GM04503 (cell line): Measurements from ENCODE around the gene SLC37A3.
"Not testable (repeated sequence)": the region's sequence is repeated elsewhere in the genome, so short reads cannot be mapped to it uniquely, and the experiment has no call there.

Experiments used
- DNase-seq: peaks from one replicate; pipeline ENCODE4 v3.0.0-alpha.2; 2012; ENCODE audit warnings: low read depth

SLC37A3 gene, protein sequence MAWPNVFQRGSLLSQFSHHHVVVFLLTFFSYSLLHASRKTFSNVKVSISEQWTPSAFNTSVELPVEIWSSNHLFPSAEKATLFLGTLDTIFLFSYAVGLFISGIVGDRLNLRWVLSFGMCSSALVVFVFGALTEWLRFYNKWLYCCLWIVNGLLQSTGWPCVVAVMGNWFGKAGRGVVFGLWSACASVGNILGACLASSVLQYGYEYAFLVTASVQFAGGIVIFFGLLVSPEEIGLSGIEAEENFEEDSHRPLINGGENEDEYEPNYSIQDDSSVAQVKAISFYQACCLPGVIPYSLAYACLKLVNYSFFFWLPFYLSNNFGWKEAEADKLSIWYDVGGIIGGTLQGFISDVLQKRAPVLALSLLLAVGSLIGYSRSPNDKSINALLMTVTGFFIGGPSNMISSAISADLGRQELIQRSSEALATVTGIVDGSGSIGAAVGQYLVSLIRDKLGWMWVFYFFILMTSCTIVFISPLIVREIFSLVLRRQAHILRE

DNA sequence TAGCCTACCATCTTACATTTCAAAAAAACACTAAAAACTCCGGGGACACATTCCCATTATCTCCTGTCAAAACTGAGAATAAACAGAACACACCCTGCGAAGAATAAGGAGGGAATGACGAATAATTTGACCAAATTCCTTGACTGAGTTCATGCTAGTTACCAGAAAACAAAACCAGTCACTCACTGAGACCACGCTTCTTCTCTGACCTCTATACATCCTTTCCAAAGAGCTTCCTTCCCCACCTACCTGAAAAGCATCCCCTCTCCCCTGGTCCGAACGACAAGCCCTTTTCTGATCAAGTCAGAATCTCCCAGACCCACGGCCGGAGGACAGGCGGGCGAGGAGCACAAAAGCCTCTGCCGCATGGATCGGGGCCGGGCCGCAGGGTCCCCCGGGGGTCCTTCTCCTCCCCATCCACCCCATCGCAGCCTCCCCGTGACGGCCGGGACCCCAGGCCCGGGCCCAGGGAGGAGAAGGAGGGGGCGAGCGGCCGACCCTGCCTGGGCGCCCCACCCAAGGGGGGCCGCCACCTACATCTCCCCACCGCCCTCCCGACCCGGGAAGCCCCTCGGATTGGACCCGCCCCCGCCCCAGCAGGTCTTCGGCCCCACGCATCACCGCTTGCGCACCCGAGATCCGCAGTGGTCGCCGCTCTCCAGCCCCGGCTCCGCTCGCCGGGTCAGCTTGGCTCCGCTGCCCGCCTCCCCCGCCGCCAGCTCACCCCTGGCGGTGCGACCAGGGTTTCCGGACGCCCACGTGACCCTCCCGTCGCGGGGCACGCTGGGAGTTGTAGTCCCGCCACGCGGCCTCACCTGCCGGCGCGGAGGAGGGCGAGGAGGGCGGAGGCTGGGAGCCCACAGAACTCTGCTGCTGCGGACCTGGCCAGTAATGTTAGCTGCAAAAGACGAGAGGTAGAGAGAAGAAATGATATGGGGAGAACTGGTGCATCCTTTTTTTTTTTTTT is at the start of gene SLC37A3:
Gene SLC37A3, minus strand, starts transcription at position 747 of the 967 bp plus-strand sequence. CDS start 16,004 bp downstream, outside the sequence.
- DNase-seq = peak; percentile 39

GRCh38 chr7:140447841-140448240 is 49.5 kb upstream of the SLC37A3 start:
- no peak for DNase-seq

- no peak for DNase-seq
Observed at GRCh38 chr7:140446467-140446866, 48.1 kb upstream of the SLC37A3 start.

DNA sequence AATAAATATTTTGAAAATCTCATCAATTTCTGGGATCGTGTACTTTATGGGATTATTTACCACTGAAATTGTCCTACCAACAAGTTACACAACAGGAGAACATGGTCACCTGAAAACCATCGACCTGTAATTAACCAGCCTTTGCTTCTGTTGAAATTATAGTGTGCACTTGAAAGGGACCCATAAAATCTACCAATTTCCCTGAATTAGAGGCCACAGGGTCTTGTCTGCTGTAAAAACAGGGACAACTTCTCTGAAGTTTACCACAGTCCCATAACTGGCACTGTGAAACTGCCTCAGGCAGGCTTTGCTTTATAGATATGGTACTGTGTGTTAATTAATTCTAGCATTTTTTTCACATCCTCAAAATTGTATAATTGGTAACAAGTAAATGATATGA is 43.2 kb upstream of the SLC37A3 start:
- no peak for DNase-seq

- DNase-seq = no peak
Observed at GRCh38 chr7:140440593-140440992, 42.3 kb upstream of the SLC37A3 start.

DNA sequence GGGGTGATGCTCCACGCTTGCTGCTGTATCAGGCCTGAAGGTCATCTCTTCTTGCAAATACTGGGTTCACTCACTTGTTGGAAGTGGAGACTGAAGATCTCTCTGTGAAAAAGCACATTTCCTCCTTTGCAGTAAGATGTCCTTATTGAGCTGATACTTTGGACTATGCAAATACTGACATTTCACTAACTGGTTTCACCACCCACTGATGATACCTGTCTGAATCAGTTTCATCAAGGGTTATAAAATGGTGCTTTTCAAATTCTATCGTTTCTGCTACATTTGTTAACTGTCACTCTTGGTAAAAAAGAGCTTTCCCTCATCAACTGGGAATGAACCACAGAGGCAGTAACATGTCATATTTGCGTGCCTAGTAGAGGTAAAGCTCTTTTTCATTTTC is 41.0 kb upstream of the SLC37A3 start:
- no peak for DNase-seq

- DNase-seq = no peak
Observed at GRCh38 chr7:140435252-140435895, 37.0 kb upstream of the SLC37A3 start.

DNA sequence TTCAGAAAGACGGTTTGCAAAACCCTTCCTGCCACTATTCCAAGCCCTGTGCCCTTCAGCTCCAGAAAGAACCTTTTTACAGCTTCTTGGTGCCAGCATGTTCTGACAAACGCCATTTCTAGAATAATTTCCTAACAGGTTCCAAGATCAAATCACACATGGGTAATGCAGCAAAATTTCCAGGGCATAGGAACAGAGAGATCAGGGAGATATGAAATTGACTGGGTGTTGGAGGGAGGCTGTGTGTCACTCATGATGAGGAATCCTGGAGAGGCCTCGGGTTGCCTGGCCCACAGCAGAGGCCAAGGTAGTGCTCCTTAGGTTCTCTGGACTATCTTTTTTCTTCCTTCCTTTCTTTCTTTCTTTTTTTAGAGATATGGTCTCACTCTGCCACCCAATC is 35.1 kb upstream of the SLC37A3 start:
- DNase-seq = no peak

DNA sequence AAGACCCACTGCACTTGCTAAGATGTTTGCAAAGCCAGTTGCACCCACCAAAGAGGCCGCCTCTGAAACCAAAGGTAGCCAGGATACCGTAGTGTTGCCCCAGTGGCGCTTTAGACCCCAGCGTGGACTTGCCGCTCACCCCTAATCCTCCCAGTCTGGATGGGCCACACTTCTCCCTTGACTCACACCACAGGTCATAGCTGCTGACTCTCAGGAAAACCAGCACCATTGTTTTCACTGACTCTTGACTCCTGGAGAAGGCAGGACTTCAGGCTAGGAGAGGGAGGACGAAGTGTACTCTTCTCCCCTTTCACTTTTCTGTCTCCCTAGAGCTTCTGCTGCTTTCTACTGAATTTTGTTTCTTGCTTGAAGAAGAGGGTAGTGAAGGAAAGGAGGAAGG is 27.8 kb upstream of the SLC37A3 start:
- no peak for DNase-seq

DNA sequence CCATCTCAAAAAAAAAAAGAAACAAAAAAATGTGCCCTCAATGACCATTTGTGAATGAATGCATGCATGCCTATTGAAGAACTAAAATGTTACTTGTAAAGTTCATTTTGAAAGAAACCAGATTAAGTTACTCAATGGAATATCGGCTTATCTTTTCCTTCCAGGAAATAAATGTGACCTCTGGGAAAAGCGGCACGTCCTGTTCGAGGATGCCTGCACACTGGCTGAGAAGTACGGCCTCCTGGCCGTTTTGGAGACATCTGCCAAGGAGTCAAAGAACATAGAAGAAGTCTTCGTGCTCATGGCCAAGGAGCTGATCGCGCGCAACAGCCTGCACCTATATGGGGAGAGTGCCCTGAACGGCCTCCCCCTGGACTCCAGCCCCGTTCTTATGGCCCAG is 27.4 kb upstream of the SLC37A3 start:
- DNase-seq = no peak

DNA sequence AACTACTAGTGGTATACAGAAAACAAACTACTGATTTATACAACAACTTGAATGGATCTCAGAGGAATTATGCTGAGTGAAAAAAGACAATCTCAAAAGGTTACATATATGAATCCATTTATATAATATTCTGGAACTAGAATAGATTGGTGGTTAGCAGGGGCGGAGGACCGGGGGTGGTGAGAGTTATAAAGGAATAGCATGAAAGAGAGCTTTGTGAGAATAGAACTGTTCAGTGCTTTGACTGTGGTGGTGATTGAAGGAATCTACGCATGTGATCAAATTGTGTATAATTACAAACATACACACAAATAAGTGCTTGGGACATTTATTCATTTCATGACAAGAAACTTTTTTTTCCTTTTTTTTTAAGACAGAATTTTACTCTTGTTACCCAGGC is 25.2 kb upstream of the SLC37A3 start:
- no peak for DNase-seq

- no peak for DNase-seq
Observed at GRCh38 chr7:140421521-140421920, 23.2 kb upstream of the SLC37A3 start.

GRCh38 chr7:140418653-140419052 is 20.3 kb upstream of the SLC37A3 start:
- no peak for DNase-seq

DNA sequence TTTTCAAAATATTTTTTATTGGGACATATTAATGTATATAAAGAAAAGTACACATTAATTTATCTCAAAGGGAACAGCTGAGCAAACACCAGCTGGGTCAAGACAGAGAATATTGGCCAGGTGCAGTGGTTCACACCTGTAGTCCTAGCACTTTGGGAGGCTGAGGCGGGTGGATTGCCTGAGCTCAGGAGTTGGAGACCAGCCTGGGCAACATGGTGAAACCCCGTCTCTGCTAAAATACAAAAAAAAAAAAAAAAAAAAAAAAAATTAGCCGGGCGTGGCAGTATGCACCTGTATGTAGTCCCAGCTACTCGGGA is 19.8 kb upstream of the SLC37A3 start:
- DNase-seq = not testable (repeated sequence)

GRCh38 chr7:140417456-140418155 is 19.3 kb upstream of the SLC37A3 start:
- DNase-seq = no peak

DNA sequence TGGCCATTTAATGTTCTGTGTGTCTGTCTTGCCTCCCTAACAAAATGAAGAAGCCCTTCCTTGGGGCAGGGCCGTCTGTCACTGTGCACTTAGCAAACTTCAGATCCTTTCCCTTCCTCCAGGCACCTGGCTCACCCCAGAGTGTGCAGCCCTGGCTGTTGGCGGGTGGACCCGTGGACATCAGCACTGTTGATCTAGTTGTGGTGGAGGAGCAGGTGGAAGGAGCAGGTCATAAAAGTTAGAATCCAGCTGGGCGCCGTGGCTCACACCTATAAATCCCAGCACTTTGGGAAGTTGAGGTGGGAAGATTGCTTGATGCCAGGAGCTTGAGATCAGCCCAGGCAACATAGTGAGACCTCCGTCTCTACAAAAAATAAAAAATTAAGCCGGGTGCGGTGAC is 18.2 kb upstream of the SLC37A3 start:
- DNase-seq = no peak

DNA sequence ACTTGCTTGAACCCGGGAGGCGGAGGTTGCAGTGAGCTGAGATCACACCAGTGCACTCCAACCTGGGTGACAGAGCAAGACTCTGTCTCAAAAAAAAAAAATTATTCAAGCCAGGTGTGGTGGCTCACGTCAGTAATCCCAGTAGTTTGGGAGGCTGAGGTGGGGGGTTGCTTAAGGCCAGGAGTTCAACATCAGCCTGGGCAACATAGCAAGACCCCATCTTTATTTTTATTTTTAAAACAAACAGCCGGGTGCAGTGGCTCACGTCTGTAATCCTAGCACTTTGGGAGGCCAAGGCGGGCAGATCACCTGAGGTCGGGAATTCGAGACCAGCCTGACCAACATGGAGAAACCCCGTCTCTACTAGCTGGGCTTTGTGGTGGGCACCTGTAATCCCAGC is 17.5 kb upstream of the SLC37A3 start:
- DNase-seq = not testable (repeated sequence)

GRCh38 chr7:140415361-140415760 is 17.0 kb upstream of the SLC37A3 start:
- no peak for DNase-seq

GRCh38 chr7:140404565-140405065 is 6.3 kb upstream of the SLC37A3 start:
- no peak for DNase-seq

DNA sequence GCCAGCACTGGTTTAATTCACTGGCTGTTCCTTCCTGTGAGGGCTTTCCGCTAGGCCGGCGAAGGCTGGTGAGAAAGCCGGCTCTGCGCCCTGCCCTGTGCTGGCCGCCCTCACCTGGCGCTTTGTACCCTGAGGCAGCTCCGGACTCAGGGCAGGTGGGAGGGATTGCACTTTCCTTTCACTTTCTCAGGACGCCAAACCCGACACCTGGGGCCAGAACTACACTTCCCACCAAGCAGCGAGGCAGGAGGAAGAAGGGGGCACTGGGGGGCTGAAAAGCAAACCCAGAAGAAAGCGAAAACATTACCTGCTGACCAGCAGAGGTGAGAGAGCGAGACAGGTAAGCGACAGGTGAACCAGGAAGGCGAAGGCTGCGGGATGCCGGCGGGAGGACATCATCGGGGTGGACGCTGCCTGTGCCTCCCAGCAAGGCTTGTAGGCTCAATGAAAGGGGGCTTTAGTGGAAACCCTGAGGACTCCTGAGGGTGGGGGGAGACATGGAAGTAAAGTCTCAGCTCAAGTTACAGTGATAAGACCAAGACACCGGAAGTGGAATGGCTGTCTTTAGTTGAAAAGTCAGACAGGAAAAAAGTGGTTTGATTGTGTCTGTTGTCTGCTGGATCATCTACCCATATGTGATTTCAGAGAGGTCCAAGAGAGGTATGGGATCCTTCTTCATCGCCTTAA is 5.7 kb upstream of the SLC37A3 start, which contains the start of gene RAB19:
Gene RAB19, plus strand, starts transcription at position 181 of the 687 bp plus-strand sequence. CDS start 3,589 bp downstream, outside the sequence.
- no peak for DNase-seq
